Measurements from ENCODE around the gene EBPL.
"Not testable (repeated sequence)": the region's sequence is repeated elsewhere in the genome, so short reads cannot be mapped to it uniquely, and the experiment has no call there.

Gene EBPL

DNA sequence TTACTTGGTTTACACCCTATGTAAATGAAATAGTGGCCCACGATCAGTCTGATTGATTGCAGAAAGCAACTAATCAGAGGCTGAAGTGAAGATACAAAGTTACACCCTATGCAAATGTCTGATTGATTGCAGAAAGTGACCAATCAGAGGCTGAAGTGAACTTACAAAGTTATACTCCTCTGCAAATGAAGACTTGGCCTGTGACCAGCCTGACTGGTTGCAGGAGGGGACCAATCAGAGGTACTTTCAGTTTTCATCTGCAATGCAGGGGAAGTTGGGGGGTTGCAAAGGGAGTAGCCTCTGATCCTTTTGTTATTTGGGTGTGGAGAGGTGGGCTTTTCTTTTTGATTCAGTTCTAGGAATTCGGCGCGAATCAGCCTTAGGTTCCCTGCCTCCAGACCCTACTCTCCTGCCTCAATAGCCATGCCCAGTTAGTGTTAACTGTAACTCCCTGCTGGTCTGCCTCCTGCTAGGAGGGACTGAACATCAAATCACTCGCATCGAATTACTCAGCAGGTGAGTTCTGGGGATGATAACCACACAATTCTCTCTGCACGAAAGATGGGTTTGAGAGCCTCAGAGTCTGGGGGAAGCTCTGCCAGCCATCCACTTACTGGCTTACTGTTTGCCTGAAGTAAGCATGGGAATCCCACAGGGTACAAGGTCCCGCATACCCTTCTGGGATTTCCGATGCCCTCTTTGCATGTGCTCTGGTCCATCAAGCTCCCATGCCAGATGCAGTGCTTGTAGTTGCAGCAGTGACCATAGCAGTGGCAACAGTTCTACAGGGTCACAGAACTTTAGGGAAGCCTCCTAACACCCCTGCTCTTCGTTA, 55.5 kb downstream of the EBPL start:
- DNase-seq (ENCODE audit: low spot score), result no peak

DNA sequence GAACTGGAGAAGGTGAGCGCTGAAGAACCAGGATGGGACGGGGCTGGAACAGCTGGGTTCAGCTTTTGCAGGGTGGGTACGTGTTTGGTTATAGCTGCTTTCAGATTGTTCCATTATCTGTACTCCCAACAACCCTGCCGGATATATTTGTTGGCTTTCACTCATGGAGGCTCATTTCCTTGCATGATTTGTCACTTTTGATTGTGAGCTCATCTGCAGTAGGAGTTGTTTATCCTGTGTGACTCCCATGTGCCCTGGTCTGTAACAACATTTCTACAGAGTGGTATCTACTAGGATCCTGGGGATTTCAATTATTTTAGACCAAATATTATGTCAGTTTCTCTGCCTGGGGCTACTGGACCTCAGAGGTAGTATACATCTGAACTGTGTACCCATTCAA, 57.6 kb downstream of the EBPL start:
- DNase-seq (ENCODE audit: low spot score), result no peak

DNA sequence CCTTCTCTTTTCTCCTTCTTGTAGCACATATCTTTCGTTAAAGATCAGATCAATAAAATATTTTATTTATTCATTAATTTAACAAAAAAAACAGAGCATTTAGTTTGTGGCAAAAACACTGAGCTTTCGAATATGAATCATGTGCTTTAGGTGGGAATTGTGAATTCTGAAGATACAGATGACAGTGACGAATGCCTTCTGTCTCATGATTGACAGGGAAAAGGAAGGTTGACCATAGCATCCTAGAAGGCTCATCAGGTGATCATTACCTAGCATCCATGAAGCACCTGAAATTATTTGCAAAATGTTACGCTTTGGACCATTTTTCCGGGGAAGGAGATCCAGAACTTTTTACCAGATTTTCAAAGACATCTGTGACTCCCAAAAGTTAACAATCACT, 59.1 kb downstream of the EBPL start:
- DNase-seq (ENCODE audit: low spot score), result no peak

DNA sequence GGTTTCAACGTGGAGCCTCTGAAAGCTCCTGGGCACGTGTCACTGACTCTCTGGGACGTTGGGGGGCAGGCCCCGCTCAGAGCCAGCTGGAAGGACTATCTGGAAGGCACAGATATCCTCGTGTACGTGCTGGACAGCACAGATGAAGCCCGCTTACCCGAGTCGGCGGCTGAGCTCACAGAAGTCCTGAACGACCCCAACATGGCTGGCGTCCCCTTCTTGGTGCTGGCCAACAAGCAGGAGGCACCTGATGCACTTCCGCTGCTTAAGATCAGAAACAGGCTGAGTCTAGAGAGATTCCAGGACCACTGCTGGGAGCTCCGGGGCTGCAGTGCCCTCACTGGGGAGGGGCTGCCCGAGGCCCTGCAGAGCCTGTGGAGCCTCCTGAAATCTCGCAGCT, 60.7 kb downstream of the EBPL start:
- no peak for DNase-seq (ENCODE audit: low spot score)

DNA sequence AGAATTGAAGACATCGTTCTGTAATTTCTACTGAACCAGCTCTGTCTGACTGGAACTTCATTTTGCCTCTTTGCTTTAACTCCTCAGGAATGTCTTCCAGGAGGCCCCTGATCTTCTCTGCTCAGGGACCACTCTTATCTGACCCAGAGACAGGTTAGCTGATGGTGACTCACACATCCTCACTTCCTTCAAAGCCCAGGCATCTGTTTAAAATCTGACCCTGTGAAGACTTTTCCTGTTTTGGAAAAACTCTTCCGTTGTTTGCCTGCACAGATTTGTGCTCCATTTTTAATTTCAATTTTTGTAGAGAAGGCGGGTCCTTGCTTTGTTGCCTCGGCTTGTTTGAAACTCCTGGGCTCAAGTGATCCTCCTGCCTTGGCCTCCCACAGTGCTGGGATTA, 61.3 kb downstream of the EBPL start:
- no peak for DNase-seq (ENCODE audit: low spot score)

- DNase-seq (ENCODE audit: low spot score), result no peak
Observed at GRCh38 chr13:49629196-49629938, 61.9 kb downstream of the EBPL start.

DNA sequence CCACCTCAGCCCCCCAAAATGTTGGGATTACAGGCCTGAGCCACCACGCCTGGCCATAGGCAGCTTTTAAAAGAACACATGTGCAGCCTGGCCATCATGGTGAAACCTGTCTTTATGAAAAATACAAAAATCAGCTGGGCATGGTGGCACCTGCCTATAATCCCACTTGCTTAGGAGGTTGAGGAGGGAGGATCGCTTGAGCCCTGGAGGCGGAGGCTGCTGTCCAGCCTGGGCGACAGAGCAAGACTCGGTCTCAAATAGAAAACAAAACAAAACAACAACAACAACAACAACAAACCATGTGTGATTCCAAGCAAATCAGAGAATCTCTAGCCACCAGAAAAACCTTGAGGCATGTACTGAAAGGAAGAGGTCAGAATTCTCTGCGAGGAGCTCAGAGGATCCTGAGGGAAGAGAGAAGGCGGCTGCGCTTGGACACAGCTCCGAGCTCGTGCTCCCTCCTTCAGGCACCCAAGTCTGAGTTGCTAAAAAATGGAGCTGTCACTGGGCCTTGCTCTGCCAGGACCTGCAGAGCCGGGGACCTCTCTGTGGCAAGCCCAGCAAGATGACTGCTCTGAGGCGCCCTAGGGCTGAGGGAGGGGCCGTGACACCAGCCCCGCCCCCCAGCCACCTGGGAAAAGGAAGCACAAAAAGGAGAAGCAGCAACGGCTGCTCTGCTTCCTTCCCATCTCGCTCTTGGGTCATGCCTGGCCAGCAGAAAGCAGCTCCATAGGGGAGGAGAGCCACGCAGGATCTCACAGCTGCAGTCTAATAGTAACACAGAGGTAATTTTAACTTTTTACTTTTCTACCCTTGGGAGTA, 63.2 kb downstream of the EBPL start, which contains the start of gene ARL11:
ARL11 (plus strand) TSS at position 677 of the 822 bp plus-strand sequence. CDS start 1,941 bp downstream, outside the sequence.
- no peak for DNase-seq (ENCODE audit: low spot score)

- peak; percentile 13 for DNase-seq (ENCODE audit: low spot score)
Observed at GRCh38 chr13:49625392-49626079, 65.8 kb downstream of the EBPL start.

GRCh38 chr13:49624229-49624628, 67.1 kb downstream of the EBPL start:
- DNase-seq (ENCODE audit: low spot score), result no peak

DNA sequence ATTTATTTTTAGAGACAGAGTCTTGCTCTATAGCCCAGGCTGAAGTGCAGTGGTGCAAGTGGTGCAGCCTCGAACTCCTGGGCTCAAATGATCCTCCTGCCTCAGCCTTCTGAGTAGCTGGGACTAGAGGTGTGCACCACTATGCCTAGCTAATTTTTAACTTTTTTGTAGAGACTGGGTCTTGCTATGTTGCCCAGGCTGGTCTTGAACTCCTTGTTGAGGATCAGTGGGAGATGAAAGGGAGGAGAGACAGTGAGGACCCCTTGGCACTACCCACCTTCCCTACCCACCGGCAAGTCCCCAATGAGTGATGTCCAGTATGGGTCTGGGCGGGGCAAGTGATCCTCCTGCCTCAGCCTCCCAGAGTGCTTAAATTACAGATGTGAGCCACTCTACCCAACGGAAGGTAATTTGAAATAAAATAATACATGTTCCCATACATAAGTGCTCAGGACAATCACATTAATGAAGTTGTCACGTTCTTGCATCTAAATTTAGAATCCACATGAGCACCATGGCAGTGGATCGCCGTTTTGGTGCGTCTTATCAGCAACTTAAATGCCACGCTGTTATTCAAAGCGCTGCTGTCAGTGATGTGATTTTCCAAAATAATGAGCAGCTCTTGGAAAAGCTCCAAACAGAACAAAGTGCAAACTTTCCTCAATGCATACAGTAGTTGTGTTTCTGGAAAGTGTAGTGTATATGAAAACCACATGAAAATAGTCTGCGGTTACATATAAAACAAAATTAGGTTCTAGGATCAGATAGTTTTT, 68.9 kb downstream of the EBPL start:
- DNase-seq (ENCODE audit: low spot score), result no peak

GRCh38 chr13:49620170-49620621, 71.1 kb downstream of the EBPL start:
- DNase-seq (ENCODE audit: low spot score), result no peak

GRCh38 chr13:49616676-49617065, 74.6 kb downstream of the EBPL start:
- no peak for DNase-seq (ENCODE audit: low spot score)

- peak; percentile 6 for DNase-seq (ENCODE audit: low spot score)
Observed at GRCh38 chr13:49615836-49616675, 75.2 kb downstream of the EBPL start.

- DNase-seq (ENCODE audit: low spot score), result not testable (repeated sequence)
Observed at GRCh38 chr13:49612042-49612441, 79.2 kb downstream of the EBPL start.

Data from AG08395 (cell line).